GM12878 (cell line): ENCODE results near the gene FFAR2. TPM values are rescaled to one million over a fixed set of nuclear protein-coding genes. Genes with fewer than 3 reads are reported as not detected.
A peak's percentile ranks its signal among the peaks of the same experiment; 100 is the strongest.

Experiments
- ATAC-seq: fragments of 200-7000 bp; cut with Tn5 transposase; 3 replicates; pipeline ENCODE4 v1.9.1; 2020; ENCODE audit warnings: mild to moderate bottlenecking, moderate library complexity
- BruUV-seq: library from RNA; stranded (reverse); fragments of 400-500 nt; replicated peaks from 2 replicates; lab custom pipeline; 2021; lab: Mats Ljungman, UMichigan
- CTCF ChIA-PET: fragments of 300-600 bp; sonication (Branson Sonifier 250); formaldehyde crosslinking; extraction: SDS; loops from one replicate; lab custom pipeline; 2021; ENCODE audit warnings: inconsistent platforms; lab: Yijun Ruan, JAX
- POLR2A ChIA-PET: fragments of 350-600 bp; formaldehyde crosslinking; extraction: SDS; loops from one replicate; lab custom pipeline; 2021; ENCODE audit warnings: inconsistent platforms; lab: Charles Lee
- RAD21 ChIA-PET: fragments of 300-600 bp; sonication (Branson Sonifier 250); formaldehyde crosslinking; loops from one replicate; lab custom pipeline; 2023; ENCODE audit warnings: antibody characterized with exemption; ENCODE audit not compliant: unreplicated experiment; lab: Charles Lee
- SMC1A ChIA-PET: fragments of 300-600 bp; sonication (Branson Sonifier 250); formaldehyde crosslinking; loops from one replicate; lab custom pipeline; 2023; ENCODE audit not compliant: unreplicated experiment, uncharacterized antibody; lab: Charles Lee
- DNase-seq: peaks from one replicate; pipeline ENCODE4 v3.0.0-alpha.2; 2011; ENCODE audit warnings: low read depth, low spot score
- FAIRE-seq: peaks from 3 replicates; lab custom pipeline; 2011; peaks lifted over from hg19 to GRCh38; lab: Jason Lieb, UNC
- H2AFZ ChIP-seq: 2 replicates; pipeline ENCODE4 v1.6.0; 2011; ENCODE audit warnings: low read depth, low read length, control low read depth; ENCODE audit not compliant: control insufficient read depth
- H3K27ac ChIP-seq: 2 replicates; pipeline ENCODE4 v1.5.1; 2011; ENCODE audit warnings: control low read depth; ENCODE audit not compliant: control insufficient read depth, insufficient read depth
- H3K27me3 ChIP-seq, 2 experiments: replicated peaks in 1 of 2; 2 replicates each; pipeline versions ENCODE4 v1.6.0 to v1.6.1; 2011; ENCODE audit warnings: low read length in 1 of 2; ENCODE audit not compliant: control insufficient read depth in 2 of 2, insufficient read depth in 2 of 2
- H3K36me3 ChIP-seq, 2 experiments: 2 replicates each; pipeline ENCODE4 v1.5.1; 2011; ENCODE audit warnings: low read length in 1 of 2; ENCODE audit not compliant: control insufficient read depth in 2 of 2, insufficient read depth in 2 of 2
- H3K4me1 ChIP-seq: 2 replicates; pipeline ENCODE4 v1.6.1; 2011; ENCODE audit warnings: mild to moderate bottlenecking, low read length, moderate library complexity, mixed read lengths; ENCODE audit not compliant: control insufficient read depth, insufficient read depth
- H3K4me2 ChIP-seq: 2 replicates; pipeline ENCODE4 v1.6.0; 2011; ENCODE audit warnings: control low read depth; ENCODE audit not compliant: control insufficient read depth, insufficient read depth
- H3K4me3 ChIP-seq: fragments of 200-600 bp; sonication (generic); 2 replicates; pipeline ENCODE4 v1.5.1; 2016
- H3K79me2 ChIP-seq: 2 replicates; pipeline ENCODE4 v1.6.0; 2011; ENCODE audit warnings: low read length; ENCODE audit not compliant: control insufficient read depth, insufficient read depth
- H3K9ac ChIP-seq: 2 replicates; pipeline ENCODE4 v1.8.0; 2011; ENCODE audit warnings: low read length, control low read depth, mixed read lengths; ENCODE audit not compliant: control insufficient read depth, insufficient read depth
- H3K9me3 ChIP-seq: replicated peaks from 3 replicates; pipeline ENCODE4 v1.5.1; 2011; ENCODE audit warnings: mild to moderate bottlenecking, low read length; ENCODE audit not compliant: control insufficient read depth, insufficient read depth
- H4K20me1 ChIP-seq: 2 replicates; pipeline ENCODE4 v1.6.0; 2011; ENCODE audit not compliant: control insufficient read depth, insufficient read depth
- BRCA1 ChIP-seq: IDR thresholded peaks from 2 replicates; pipeline ENCODE4 v1.6.1; 2011; ENCODE audit warnings: low read depth, low read length, improper control_type of control experiment
- CBFB ChIP-seq: IDR thresholded peaks from 2 replicates; pipeline ENCODE4 v1.6.1; 2016; ENCODE audit warnings: antibody characterized with exemption, low read depth
- IKZF1 ChIP-seq: fragments of 450-650 bp; conservative IDR thresholded peaks from 2 replicates; pipeline ENCODE4 v1.6.1; 2017; ENCODE audit warnings: antibody characterized with exemption, mild to moderate bottlenecking
- NFIC ChIP-seq: IDR thresholded peaks from 2 replicates; pipeline ENCODE4 v1.6.1; 2012; ENCODE audit warnings: low read depth, mild to moderate bottlenecking, inconsistent platforms, low read length, moderate library complexity
- PAX5 ChIP-seq: IDR thresholded peaks from 2 replicates; pipeline ENCODE4 v1.6.1; 2011; ENCODE audit warnings: low read depth, low read length, borderline replicate concordance
- RB1 ChIP-seq: fragments of 450-650 bp; formaldehyde crosslinking; IDR thresholded peaks from 2 replicates; pipeline ENCODE4 v1.6.1; 2017; ENCODE audit warnings: mild to moderate bottlenecking, borderline replicate concordance
- YBX1 ChIP-seq: fragments of 450-650 bp; IDR thresholded peaks from 2 replicates; pipeline ENCODE4 v1.6.1; 2016; ENCODE audit warnings: antibody characterized with exemption
- YY1 ChIP-seq: IDR thresholded peaks from 2 replicates; pipeline ENCODE4 v1.6.1; 2011; ENCODE audit warnings: low read depth, mild to moderate bottlenecking, low read length
- ZNF217 ChIP-seq: fragments of 450-650 bp; IDR thresholded peaks from 2 replicates; pipeline ENCODE4 v1.6.1; 2017; ENCODE audit warnings: antibody characterized with exemption, mild to moderate bottlenecking
- ZNF622 ChIP-seq: fragments of 450-650 bp; IDR thresholded peaks from 2 replicates; pipeline ENCODE4 v1.6.1; 2017; ENCODE audit warnings: mild to moderate bottlenecking, inconsistent platforms
- WGBS: methylation state at CpG from one replicate; pipeline ENCODE4 v1.1.6; 2016; ENCODE audit warnings: low lambda C conversion rate; ENCODE audit not compliant: insufficient replicate concordance, insufficient coverage; ENCODE audit errors: missing lambda C conversion rate; 5-methylcytosine and 5-hydroxymethylcytosine counted together
- in situ Hi-C: fragments of 300-500 bp; cut with MboI; formaldehyde crosslinking; loops from 9 replicates; pipeline ENCODE4 v1.14.3; 2018; ENCODE audit warnings: mixed read lengths
- intact Hi-C: fragments of 100-400 bp; cut with micrococcal nuclease; formaldehyde crosslinking; loops from one replicate; pipeline ENCODE4 v1.14.2; 2022; ENCODE audit not compliant: unreplicated experiment
- polyA plus RNA-seq, 11 experiments: library from polyadenylated mRNA; depleted of rRNA in 4 of 11; unstranded in 6 of 11; stranded (reverse) in 5 of 11; fragments of >200 nt; fragmentation: Nextera tagmentation in 4 of 11; fragmentation: Illumina TruSeq in 1 of 11; extraction: Ambion mirVana in 4 of 11; extraction: Trizol in 1 of 11; gene quantifications; 1 replicate in 1 of 11; 2 replicates in 10 of 11; pipeline versions ENCODE4 v1.2.1 to v1.2.3, GENCODE V29; 2011 to 2016; ENCODE audit warnings: inconsistent platforms in 2 of 11, missing spikeins in 2 of 11, low read depth in 1 of 11
- total RNA-seq, 4 experiments: library from RNA; depleted of rRNA in 3 of 4; stranded (reverse); fragments of >200 nt in 3 of 4; fragmentation: Illumina TruSeq in 1 of 4; extraction: Trizol in 1 of 4; gene quantifications; 2 replicates each; pipeline versions ENCODE4 v1.2.1 to v1.2.3, GENCODE V29; 2013 to 2021
- TF ChIP-seq, protein P1 (sequence below): IDR thresholded peaks from 2 replicates; pipeline ENCODE4 v1.6.1; 2012; ENCODE audit warnings: low read depth, low read length, improper control_type of control experiment
- TF ChIP-seq, protein P2 (sequence below): fragments of 450-650 bp; IDR thresholded peaks from 2 replicates; pipeline ENCODE4 v1.6.1; 2016; ENCODE audit warnings: mild to moderate bottlenecking
- TF ChIP-seq, protein P3 (sequence below): fragments of 450-650 bp; IDR thresholded peaks from 2 replicates; pipeline ENCODE4 v1.6.1; 2016; ENCODE audit warnings: mild to moderate bottlenecking, moderate library complexity, borderline replicate concordance
- TF ChIP-seq, protein P4 (sequence below): fragments of 150-350 bp; IDR thresholded peaks from 2 replicates; pipeline ENCODE4 v1.6.1; 2014; ENCODE audit warnings: mild to moderate bottlenecking, low read depth, low read length

Gene FFAR2
- total and polyA plus RNA-seq, 10 of the 15 experiments (the other 5 are each of a cell fraction or from before 2014, with no cell fraction given), result 0.05 to 4.0 (median 2.1) TPM

DNA sequence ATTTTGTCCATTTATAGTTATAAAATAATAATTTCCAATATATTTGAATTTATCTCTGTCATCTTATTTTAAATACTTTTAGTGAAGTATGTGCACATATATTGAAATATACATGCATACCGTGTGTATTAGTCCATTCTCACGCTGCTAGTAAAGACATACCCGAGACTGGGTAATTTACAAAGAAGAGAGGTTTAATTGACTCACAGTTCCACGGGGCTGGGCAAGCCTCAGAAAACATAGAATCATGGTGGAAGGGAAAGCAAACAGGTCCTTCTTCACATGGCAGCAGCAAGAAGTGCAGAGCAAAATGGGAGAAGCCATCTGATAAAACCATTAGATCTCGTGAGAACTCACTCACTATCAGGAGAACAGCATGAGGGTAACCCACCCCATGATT is 37.6 kb upstream of the FFAR2 start:
- peaks cover 2% of the 10 kb centered on the region for H3K79me2 ChIP-seq
- no TSS peak for BruUV-seq
- ChIA-PET SMC1A (no interaction called here), CTCF (no interaction called here), RAD21 (no interaction called here), POLR2A (no interaction called here)
- H2AFZ ChIP-seq, result no peak overlapping the region
- no peaks in the 10 kb centered on the region for H3K27me3 ChIP-seq
- in situ Hi-C loops (no loop called here), intact Hi-C loops (no loop called here)
- no peaks in the 10 kb centered on the region; a peak in 1 of 4 replicates for H3K36me3 ChIP-seq
- FAIRE-seq (no peak), DNase-seq (no peak), ATAC-seq (no peak)
- peak overlapping the region; percentile 13; the same call in 1 of the 2 replicates for H3K27ac ChIP-seq
- H4K20me1 ChIP-seq, result no peaks in the 10 kb centered on the region
- 66% methylated on average over 5 of the region's 5 CpGs for WGBS
- TF ChIP-seq NFIC (no peak), ZNF217 (0 out of 2 replicates have a peak, but pooled peaks have one; percentile 11), YY1 (peak; percentile 40; the same call in 1 of the 2 replicates), RB1 (no peak), IKZF1 (no peak), ZNF622 (no peak), CBFB (no peak), PAX5 (no peak), YBX1 (no peak), BRCA1 (no peak)
- TF ChIP-seq, protein P1, sequence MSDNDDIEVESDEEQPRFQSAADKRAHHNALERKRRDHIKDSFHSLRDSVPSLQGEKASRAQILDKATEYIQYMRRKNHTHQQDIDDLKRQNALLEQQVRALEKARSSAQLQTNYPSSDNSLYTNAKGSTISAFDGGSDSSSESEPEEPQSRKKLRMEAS, result no peak
- TF ChIP-seq, protein P2, sequence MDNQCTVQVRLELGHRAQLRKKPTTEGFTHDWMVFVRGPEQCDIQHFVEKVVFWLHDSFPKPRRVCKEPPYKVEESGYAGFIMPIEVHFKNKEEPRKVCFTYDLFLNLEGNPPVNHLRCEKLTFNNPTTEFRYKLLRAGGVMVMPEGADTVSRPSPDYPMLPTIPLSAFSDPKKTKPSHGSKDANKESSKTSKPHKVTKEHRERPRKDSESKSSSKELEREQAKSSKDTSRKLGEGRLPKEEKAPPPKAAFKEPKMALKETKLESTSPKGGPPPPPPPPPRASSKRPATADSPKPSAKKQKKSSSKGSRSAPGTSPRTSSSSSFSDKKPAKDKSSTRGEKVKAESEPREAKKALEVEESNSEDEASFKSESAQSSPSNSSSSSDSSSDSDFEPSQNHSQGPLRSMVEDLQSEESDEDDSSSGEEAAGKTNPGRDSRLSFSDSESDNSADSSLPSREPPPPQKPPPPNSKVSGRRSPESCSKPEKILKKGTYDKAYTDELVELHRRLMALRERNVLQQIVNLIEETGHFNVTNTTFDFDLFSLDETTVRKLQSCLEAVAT, result peak; percentile 95
- TF ChIP-seq, protein P3, sequence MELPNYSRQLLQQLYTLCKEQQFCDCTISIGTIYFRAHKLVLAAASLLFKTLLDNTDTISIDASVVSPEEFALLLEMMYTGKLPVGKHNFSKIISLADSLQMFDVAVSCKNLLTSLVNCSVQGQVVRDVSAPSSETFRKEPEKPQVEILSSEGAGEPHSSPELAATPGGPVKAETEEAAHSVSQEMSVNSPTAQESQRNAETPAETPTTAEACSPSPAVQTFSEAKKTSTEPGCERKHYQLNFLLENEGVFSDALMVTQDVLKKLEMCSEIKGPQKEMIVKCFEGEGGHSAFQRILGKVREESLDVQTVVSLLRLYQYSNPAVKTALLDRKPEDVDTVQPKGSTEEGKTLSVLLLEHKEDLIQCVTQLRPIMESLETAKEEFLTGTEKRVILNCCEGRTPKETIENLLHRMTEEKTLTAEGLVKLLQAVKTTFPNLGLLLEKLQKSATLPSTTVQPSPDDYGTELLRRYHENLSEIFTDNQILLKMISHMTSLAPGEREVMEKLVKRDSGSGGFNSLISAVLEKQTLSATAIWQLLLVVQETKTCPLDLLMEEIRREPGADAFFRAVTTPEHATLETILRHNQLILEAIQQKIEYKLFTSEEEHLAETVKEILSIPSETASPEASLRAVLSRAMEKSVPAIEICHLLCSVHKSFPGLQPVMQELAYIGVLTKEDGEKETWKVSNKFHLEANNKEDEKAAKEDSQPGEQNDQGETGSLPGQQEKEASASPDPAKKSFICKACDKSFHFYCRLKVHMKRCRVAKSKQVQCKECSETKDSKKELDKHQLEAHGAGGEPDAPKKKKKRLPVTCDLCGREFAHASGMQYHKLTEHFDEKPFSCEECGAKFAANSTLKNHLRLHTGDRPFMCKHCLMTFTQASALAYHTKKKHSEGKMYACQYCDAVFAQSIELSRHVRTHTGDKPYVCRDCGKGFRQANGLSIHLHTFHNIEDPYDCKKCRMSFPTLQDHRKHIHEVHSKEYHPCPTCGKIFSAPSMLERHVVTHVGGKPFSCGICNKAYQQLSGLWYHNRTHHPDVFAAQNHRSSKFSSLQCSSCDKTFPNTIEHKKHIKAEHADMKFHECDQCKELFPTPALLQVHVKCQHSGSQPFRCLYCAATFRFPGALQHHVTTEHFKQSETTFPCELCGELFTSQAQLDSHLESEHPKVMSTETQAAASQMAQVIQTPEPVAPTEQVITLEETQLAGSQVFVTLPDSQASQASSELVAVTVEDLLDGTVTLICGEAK, result no peak
- TF ChIP-seq, protein P4, sequence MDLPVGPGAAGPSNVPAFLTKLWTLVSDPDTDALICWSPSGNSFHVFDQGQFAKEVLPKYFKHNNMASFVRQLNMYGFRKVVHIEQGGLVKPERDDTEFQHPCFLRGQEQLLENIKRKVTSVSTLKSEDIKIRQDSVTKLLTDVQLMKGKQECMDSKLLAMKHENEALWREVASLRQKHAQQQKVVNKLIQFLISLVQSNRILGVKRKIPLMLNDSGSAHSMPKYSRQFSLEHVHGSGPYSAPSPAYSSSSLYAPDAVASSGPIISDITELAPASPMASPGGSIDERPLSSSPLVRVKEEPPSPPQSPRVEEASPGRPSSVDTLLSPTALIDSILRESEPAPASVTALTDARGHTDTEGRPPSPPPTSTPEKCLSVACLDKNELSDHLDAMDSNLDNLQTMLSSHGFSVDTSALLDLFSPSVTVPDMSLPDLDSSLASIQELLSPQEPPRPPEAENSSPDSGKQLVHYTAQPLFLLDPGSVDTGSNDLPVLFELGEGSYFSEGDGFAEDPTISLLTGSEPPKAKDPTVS, result no peak
- no peak overlapping the region for H3K9ac ChIP-seq
- no peak overlapping the region for H3K4me3 ChIP-seq
- no peaks in the 10 kb centered on the region; the same call in 2 of the 3 replicates for H3K9me3 ChIP-seq
- no peak overlapping the region for H3K4me2 ChIP-seq
- H3K4me1 ChIP-seq, result peaks cover 33% of the 10 kb centered on the region
